Peyer's patch (tissue), 4 donors: ENCODE measurements around the gene DPP4.

Experiments used
- POLR2A ChIP-seq, 2 donors: fragments of 450-650 bp; IDR thresholded peaks; one replicate each; pipeline ENCODE4 v1.5.1; 2017; ENCODE audit warnings: antibody characterized with exemption in 2 of 2, mild to moderate bottlenecking in 2 of 2, moderate library complexity in 2 of 2
- TF ChIP-seq, protein P1 (sequence below), 6 experiments: fragments of 450-650 bp in 4 of 6; fragments of 200-600 bp in 2 of 6; sonication (generic) in 1 of 6; IDR thresholded peaks; one replicate each; pipeline ENCODE4 v1.5.1; 2017 to 2019; ENCODE audit warnings: antibody characterized with exemption in 6 of 6, mild to moderate bottlenecking in 3 of 6, moderate library complexity in 1 of 6

DNA sequence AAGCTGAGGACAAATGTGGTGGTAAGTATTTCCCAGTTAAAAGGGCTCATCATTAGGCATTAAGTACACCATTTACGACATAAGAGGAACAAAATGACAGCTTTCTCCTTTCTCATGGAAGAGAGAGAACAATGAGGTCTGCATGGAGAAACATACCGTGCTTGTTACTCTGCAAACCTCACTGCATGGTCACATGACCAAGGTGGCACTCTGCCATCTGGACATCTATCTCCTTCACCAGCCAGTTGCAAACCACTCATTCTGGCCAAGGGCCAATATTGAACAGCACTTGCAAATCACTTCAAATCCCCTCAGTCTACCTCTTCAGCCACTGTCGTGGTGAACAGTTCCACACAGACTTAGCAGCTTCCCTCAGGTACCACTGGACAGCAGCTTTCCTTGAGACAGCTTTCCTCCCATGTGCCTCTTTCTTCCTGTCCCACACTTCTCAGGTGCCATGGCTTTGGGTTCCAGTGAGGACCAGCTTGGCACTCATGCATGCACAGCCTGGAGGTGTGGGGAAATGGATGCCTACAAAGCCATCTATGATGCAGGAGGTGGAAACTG, 29.5 kb upstream of the DPP4 start:
- TF ChIP-seq POLR2A (IDR thresholded peaks at IDR 0.05), result no peak
- TF ChIP-seq, protein P1, sequence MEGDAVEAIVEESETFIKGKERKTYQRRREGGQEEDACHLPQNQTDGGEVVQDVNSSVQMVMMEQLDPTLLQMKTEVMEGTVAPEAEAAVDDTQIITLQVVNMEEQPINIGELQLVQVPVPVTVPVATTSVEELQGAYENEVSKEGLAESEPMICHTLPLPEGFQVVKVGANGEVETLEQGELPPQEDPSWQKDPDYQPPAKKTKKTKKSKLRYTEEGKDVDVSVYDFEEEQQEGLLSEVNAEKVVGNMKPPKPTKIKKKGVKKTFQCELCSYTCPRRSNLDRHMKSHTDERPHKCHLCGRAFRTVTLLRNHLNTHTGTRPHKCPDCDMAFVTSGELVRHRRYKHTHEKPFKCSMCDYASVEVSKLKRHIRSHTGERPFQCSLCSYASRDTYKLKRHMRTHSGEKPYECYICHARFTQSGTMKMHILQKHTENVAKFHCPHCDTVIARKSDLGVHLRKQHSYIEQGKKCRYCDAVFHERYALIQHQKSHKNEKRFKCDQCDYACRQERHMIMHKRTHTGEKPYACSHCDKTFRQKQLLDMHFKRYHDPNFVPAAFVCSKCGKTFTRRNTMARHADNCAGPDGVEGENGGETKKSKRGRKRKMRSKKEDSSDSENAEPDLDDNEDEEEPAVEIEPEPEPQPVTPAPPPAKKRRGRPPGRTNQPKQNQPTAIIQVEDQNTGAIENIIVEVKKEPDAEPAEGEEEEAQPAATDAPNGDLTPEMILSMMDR (IDR thresholded peaks at IDR 0.05), result no peak
